ENCODE measurements around the gene DNAJC9. TPM values are rescaled to one million over a fixed set of nuclear protein-coding genes. Genes with fewer than 3 reads are reported as not detected.

DNAJC9 gene
- total RNA-seq, 1 donor from 2014 or later, result 12.4 TPM

- Histone ChIP-seq H3K4me3 (peak overlapping the region; percentile 84), H3K27me3 (no peaks in the 10 kb centered on the region), H3K36me3 (peaks cover 16% of the 10 kb centered on the region), H3K9me3 (no peaks in the 10 kb centered on the region), H3K27ac (peak overlapping the region; percentile 91), H3K4me1 (peaks cover 16% of the 10 kb centered on the region)
- no peak for ATAC-seq
- intact Hi-C loops (cut with DNase I), result no loop called here
- no peak for TF ChIP-seq CTCF (IDR thresholded peaks at IDR 0.05)
- DNase-seq, result no peak
These were observed 6.1 kb upstream of the DNAJC9 start for GRCh38 chr10:73253225-73253555.

GRCh38 chr10:73252445-73253224, 5.6 kb upstream of the DNAJC9 start, which contains the start of gene MRPS16:
TSS of gene MRPS16 (minus strand) at chr10:73252644. CDS start at chr10:73252482, 162 bp downstream.
- Histone ChIP-seq H3K9me3 (no peaks in the 10 kb centered on the region), H3K4me1 (peaks cover 19% of the 10 kb centered on the region), H3K36me3 (peaks cover 16% of the 10 kb centered on the region), H3K27me3 (no peaks in the 10 kb centered on the region), H3K27ac (peak within 1 kb of the TSS; percentile 91), H3K4me3 (peak within 1 kb of the TSS; percentile 84)
- intact Hi-C loops (cut with DNase I), result no loop called here
- peak; percentile 94 for DNase-seq
- peak; percentile 99 for ATAC-seq
- peak; percentile 5 for TF ChIP-seq CTCF (IDR thresholded peaks at IDR 0.05)

GRCh38 chr10:73251683-73252444, 4.8 kb upstream of the DNAJC9 start:
- no peak for DNase-seq
- intact Hi-C loops (cut with DNase I), result no loop called here
- no peaks in the 10 kb centered on the region for H3K9me3 ChIP-seq
- peak; percentile 84 for ATAC-seq
- peak overlapping the region; percentile 91 for H3K27ac ChIP-seq
- H3K27me3 ChIP-seq, result no peaks in the 10 kb centered on the region
- peak overlapping the region; percentile 84 for H3K4me3 ChIP-seq
- peaks cover 21% of the 10 kb centered on the region for H3K4me1 ChIP-seq
- H3K36me3 ChIP-seq, result peaks cover 16% of the 10 kb centered on the region
- no peak for TF ChIP-seq CTCF (IDR thresholded peaks at IDR 0.05)

DNA sequence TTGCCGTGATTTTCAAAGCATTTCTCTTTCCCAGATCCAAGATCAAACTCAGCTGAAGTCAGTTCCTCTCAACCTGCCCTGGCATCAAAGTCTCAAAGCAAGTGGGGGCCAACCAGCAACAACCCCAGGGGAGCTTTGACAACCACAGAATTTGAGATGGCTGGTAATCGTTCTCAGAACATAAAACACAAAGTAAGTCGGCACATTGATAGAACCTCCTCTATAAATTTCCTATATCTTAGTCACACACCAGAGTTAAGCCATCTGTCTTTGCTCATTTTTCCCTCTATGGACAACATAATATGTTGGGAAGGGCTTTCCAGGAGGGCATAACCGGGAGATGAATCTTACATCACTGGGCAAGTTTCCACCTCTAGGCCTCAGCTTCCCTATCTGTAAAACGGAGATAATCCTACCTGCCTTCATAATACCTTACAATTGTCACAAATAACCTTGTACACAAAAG, 1.2 kb upstream of the DNAJC9 start:
- peaks cover 35% of the 10 kb centered on the region for H3K36me3 ChIP-seq
- no peak for TF ChIP-seq CTCF (IDR thresholded peaks at IDR 0.05)
- DNase-seq (no peak), ATAC-seq (no peak)
- no peaks in the 10 kb centered on the region for H3K27me3 ChIP-seq
- no peaks in the 10 kb centered on the region for H3K9me3 ChIP-seq
- peaks cover 34% of the 10 kb centered on the region for H3K4me1 ChIP-seq
- H3K4me3 ChIP-seq, result no peak overlapping the region
- intact Hi-C loops (cut with DNase I), result no loop called here
- H3K27ac ChIP-seq, result no peak overlapping the region

GRCh38 chr10:73247509-73248258, 629 bp upstream of the DNAJC9 start:
- Histone ChIP-seq H3K36me3 (peaks cover 41% of the 10 kb centered on the region), H3K9me3 (no peaks in the 10 kb centered on the region), H3K4me1 (peaks cover 32% of the 10 kb centered on the region), H3K27ac (peak overlapping the region; percentile 88), H3K27me3 (no peaks in the 10 kb centered on the region), H3K4me3 (peak overlapping the region; percentile 95)
- TF ChIP-seq CTCF (IDR thresholded peaks at IDR 0.05), result no peak
- DNase-seq (no peak), ATAC-seq (no peak)
- intact Hi-C loops (cut with DNase I), result no loop called here

Measured in upper lobe of right lung (tissue), 1 donor.